A549 (cell line): ENCODE data around the gene EGFL8.

ENCODE experiments used
- CBX2 ChIP-seq: fragments of 200-600 bp; sonication (generic); IDR thresholded peaks from 2 replicates; pipeline ENCODE4 v1.6.1; 2016; ENCODE audit warnings: low read depth, mild to moderate bottlenecking, borderline replicate concordance
- CEBPB ChIP-seq, 2 experiments: fragments of >200 bp in 1 of 2; sonication (Bioruptor Twin) in 1 of 2; formaldehyde crosslinking in 1 of 2; IDR thresholded peaks; 2 replicates each; pipeline ENCODE4 v1.6.1; 2012 to 2016
- EP300 ChIP-seq, 2 experiments: fragments of >200 bp; sonication (Bioruptor Twin); formaldehyde crosslinking; IDR thresholded peaks; 2 replicates in 1 of 2; 3 replicates in 1 of 2; pipeline ENCODE4 v1.6.1; 2016 to 2017
- KDM1A ChIP-seq: fragments of 200-600 bp; sonication (generic); IDR thresholded peaks from 2 replicates; pipeline ENCODE4 v1.6.1; 2016; ENCODE audit warnings: low read depth, mild to moderate bottlenecking
- MAFK ChIP-seq: fragments of 450-650 bp; IDR thresholded peaks from 2 replicates; pipeline ENCODE4 v1.6.1; 2014; ENCODE audit not compliant: partially characterized antibody
- MAZ ChIP-seq: fragments of 150-350 bp; IDR thresholded peaks from 2 replicates; pipeline ENCODE4 v1.6.1; 2014; ENCODE audit warnings: antibody characterized with exemption, low read depth, low read length, borderline replicate concordance
- PHF8 ChIP-seq: fragments of 200-600 bp; sonication (generic); IDR thresholded peaks from 2 replicates; pipeline ENCODE4 v1.6.1; 2016; ENCODE audit warnings: low read depth, mild to moderate bottlenecking, antibody characterized with exemption, moderate library complexity, borderline replicate concordance
- SMC3 ChIP-seq: fragments of >200 bp; sonication (Bioruptor Twin); formaldehyde crosslinking; IDR thresholded peaks from 3 replicates; pipeline ENCODE4 v1.6.1; 2018; ENCODE audit warnings: inconsistent platforms
- ZFP36 ChIP-seq: fragments of 450-650 bp; IDR thresholded peaks from 2 replicates; pipeline ENCODE4 v1.6.1; 2014; ENCODE audit warnings: borderline replicate concordance; ENCODE audit not compliant: partially characterized antibody
- TF ChIP-seq, protein P1 (sequence below): IDR thresholded peaks from 2 replicates; pipeline ENCODE4 v1.6.1; 2012
- TF ChIP-seq, protein P2 (sequence below): fragments of >200 bp; sonication (Bioruptor Twin); formaldehyde crosslinking; IDR thresholded peaks from 3 replicates; pipeline ENCODE4 v1.5.1; 2016
- TF ChIP-seq, protein P3 (sequence below): fragments of 150-350 bp; IDR thresholded peaks from 2 replicates; pipeline ENCODE4 v1.6.1; 2014; ENCODE audit warnings: low read depth, mild to moderate bottlenecking, low read length

DNA sequence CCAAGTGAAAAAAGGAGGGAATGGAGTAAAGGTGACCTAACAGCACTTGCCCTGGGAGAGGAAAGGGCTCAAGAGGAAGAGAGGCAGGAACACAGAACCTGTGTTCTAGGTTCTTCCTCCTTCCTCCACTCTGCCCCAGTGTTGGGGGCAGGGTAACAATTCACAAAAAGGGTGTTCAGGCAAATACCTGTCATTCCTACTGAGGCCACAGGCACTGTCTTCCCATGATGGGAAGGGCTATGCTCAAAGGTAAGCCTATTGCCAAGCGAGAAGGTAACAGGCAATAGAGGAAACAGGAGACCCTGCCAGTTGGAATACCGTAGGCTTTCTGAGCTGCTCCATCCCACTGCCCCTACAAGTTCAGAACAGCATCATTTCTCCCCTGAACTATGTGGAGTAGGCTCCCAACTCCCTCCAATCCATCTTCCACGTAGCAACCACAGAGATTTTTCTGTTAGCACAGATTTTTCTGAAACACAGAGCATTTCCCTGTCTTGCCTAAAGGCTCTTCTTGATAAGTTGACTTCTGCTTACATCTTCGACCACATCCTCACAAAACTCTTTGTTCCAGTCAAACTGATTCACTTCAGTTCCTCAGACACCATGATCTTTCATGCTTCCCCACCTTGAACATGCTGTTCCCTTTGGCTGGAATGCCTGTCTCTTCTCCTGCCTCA is 8.8 kb downstream of the EGFL8 start:
- TF ChIP-seq, protein P1, sequence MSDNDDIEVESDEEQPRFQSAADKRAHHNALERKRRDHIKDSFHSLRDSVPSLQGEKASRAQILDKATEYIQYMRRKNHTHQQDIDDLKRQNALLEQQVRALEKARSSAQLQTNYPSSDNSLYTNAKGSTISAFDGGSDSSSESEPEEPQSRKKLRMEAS = no peak
- TF ChIP-seq PHF8 = no peak
- TF ChIP-seq, protein P2, sequence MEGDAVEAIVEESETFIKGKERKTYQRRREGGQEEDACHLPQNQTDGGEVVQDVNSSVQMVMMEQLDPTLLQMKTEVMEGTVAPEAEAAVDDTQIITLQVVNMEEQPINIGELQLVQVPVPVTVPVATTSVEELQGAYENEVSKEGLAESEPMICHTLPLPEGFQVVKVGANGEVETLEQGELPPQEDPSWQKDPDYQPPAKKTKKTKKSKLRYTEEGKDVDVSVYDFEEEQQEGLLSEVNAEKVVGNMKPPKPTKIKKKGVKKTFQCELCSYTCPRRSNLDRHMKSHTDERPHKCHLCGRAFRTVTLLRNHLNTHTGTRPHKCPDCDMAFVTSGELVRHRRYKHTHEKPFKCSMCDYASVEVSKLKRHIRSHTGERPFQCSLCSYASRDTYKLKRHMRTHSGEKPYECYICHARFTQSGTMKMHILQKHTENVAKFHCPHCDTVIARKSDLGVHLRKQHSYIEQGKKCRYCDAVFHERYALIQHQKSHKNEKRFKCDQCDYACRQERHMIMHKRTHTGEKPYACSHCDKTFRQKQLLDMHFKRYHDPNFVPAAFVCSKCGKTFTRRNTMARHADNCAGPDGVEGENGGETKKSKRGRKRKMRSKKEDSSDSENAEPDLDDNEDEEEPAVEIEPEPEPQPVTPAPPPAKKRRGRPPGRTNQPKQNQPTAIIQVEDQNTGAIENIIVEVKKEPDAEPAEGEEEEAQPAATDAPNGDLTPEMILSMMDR = no peak
- TF ChIP-seq ZFP36 = no peak
- TF ChIP-seq MAFK = no peak
- TF ChIP-seq CEBPB (IDR thresholded peaks at IDR 0.05) = no peak
- TF ChIP-seq, protein P3, sequence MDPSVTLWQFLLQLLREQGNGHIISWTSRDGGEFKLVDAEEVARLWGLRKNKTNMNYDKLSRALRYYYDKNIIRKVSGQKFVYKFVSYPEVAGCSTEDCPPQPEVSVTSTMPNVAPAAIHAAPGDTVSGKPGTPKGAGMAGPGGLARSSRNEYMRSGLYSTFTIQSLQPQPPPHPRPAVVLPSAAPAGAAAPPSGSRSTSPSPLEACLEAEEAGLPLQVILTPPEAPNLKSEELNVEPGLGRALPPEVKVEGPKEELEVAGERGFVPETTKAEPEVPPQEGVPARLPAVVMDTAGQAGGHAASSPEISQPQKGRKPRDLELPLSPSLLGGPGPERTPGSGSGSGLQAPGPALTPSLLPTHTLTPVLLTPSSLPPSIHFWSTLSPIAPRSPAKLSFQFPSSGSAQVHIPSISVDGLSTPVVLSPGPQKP = no peak
- no peak for TF ChIP-seq SMC3
- no peak for TF ChIP-seq CBX2
- TF ChIP-seq KDM1A = no peak
- no peak for TF ChIP-seq MAZ
- TF ChIP-seq EP300 (IDR thresholded peaks at IDR 0.05) = no peak
